HG03175 (cell line): ENCODE data around the gene CPO.

Experiments used
- ATAC-seq: cut with Tn5 transposase; IDR thresholded peaks from one replicate; pipeline ENCODE4 v1.9.1; 2021; ENCODE audit warnings: mild to moderate bottlenecking, moderate library complexity; ENCODE audit not compliant: unreplicated experiment

CPO gene

GRCh38 chr2:207008105-207008990, 69.0 kb downstream of the CPO start:
- ATAC-seq = no peak

- ATAC-seq = no peak
Observed at GRCh38 chr2:207012461-207012860, 73.1 kb downstream of the CPO start.

- ATAC-seq = no peak
Observed at GRCh38 chr2:207014424-207014823, 75.1 kb downstream of the CPO start.

GRCh38 chr2:207015901-207016300, 76.6 kb downstream of the CPO start:
- no peak for ATAC-seq
